Activated CD4-positive, alpha-beta T cell treated with anti-CD3 and anti-CD28 coated beads, Interleukin-2, amount 10 ng/mL, durations not matched to agents 7 days and 5 days (primary cell): ENCODE data around the gene PDCD4. TPM values are rescaled to one million over a fixed set of nuclear protein-coding genes. Genes with fewer than 3 reads are reported as not detected.

Source experiments
- CTCF ChIA-PET: fragments of 350-600 bp; sonication (Branson Sonifier 250); formaldehyde crosslinking; loops from one replicate; lab custom pipeline; 2021; ENCODE audit warnings: antibody characterized with exemption; lab: Charles Lee
- POLR2A ChIA-PET: fragments of 350-600 bp; sonication (Branson Sonifier 250); formaldehyde crosslinking; loops from one replicate; lab custom pipeline; 2021; ENCODE audit warnings: antibody characterized with exemption; lab: Charles Lee
- DNase-seq: peaks from one replicate; pipeline ENCODE4 v3.0.0-alpha.2; 2020
- H3K27ac Mint-ChIP-seq: one replicate; pipeline ENCODE4 v1.8.0; 2021; ENCODE audit warnings: mild to moderate bottlenecking, moderate library complexity, mixed read lengths
- H3K27me3 Mint-ChIP-seq: one replicate; pipeline ENCODE4 v1.8.0; 2021; ENCODE audit warnings: mixed read lengths
- H3K36me3 Mint-ChIP-seq: one replicate; pipeline ENCODE4 v1.8.0; 2021; ENCODE audit warnings: low read depth, mixed read lengths
- H3K4me1 Mint-ChIP-seq: one replicate; pipeline ENCODE4 v1.8.0; 2021; ENCODE audit warnings: mixed read lengths
- H3K4me3 Mint-ChIP-seq: one replicate; pipeline ENCODE4 v1.8.0; 2021; ENCODE audit warnings: mild to moderate bottlenecking, moderate library complexity, mixed read lengths
- H3K9me3 Mint-ChIP-seq: one replicate; pipeline ENCODE4 v1.8.0; 2021; ENCODE audit warnings: mixed read lengths
- total RNA-seq, 2 experiments: library from RNA; stranded (reverse); gene quantifications; one replicate each; pipeline ENCODE4 v1.2.3, GENCODE V29; 2021

Gene PDCD4
- total RNA-seq, 2 experiments from 2014 or later, result 63.8 to 81.0 TPM

DNA sequence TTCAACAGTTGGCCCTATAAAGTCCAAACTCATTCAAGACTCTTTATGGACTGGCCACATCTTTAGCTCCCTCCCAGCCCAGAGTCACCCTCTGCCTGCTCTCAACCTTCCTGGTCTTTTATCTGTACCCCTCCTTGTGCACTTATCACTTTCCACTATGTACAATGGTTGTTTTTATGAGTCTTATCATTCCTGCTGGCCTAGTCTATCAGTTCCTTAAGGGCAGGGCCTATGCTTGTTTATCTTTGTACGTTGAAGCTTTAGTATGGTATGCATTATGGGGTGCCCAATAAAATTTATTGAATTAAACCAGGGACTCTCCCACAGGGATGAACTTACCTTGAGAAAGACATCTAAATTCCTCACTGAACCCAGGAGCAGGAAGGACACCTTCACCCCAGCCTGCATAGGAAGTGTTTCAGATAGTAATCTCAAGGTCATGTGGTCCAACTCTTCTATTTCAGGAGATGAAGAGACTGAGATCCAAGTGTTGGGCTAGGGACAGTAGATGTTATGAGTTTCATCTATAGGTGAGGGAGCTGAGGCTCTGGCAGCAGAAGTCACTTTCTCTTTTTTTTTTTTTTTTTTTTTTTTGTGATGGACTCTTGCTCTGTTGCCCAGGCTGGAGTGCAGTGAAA, 13.3 kb upstream of the PDCD4 start:
- ChIA-PET POLR2A (interaction anchor here (0.8 to 1.0 kb wide), 2 partner anchors 12 to 84 kb away, joined by 3 read pairs; no protein-coding TSS in a partner anchor), CTCF (interaction anchor here (0.6 to 2.6 kb wide), 12 partner anchors 8 to 186 kb away, joined by 3 to 14 read pairs (median 4); partner anchors contain the start of gene PDCD4)
- peaks cover 6% of the 10 kb centered on the region for H3K9me3 Mint-ChIP-seq
- H3K27me3 Mint-ChIP-seq, result no peaks in the 10 kb centered on the region
- peaks cover 14% of the 10 kb centered on the region for H3K36me3 Mint-ChIP-seq
- H3K4me1 Mint-ChIP-seq, result peaks cover 85% of the 10 kb centered on the region
- DNase-seq, result no peak
- H3K4me3 Mint-ChIP-seq, result peak overlapping the region; percentile 0
- H3K27ac Mint-ChIP-seq, result peak overlapping the region; percentile 95

DNA sequence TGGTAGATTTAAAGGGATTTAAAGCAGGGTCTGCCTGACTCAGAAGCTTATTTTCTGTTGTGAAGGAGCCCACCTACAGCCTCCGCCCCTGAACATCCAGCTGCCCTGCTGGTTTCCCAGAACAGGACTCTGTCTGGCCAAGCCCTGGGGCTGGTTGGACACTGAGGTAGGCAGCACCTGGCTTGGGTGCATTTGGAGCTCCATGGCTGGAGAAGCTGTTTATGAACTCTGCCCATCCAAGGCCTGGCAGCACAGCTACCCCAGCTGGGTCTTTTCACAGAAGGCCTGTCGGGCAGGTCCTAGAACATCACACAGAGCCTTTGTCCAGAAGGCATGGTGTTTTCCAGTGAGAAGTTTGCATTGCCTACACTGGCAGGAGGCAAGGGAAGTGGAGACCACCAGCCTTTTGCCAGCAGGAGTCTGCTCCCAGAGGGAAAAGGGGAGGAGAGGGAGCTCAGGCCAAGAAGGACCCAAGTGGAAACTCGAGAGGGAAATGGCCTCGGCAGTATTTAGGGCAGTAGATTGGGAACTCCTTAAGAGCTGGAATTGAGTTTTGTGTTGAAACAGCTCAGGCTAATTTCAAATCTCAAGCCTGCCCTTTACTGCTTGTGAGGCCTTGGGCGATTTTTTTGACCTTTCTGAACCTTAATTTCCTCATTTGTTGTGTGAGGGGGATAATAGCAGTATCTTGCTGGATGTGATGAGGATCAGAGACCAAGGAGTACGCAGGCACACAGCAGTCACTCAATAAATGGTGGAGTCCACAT, 12.3 kb upstream of the PDCD4 start:
- CTCF ChIA-PET, result interaction anchor here (0.6 to 2.6 kb wide), 9 partner anchors 8 to 187 kb away, joined by 3 to 14 read pairs (median 4); partner anchors contain the start of gene PDCD4
- Mint-ChIP-seq H3K4me3 (peak overlapping the region; percentile 37), H3K27ac (peak overlapping the region; percentile 95), H3K9me3 (peaks cover 6% of the 10 kb centered on the region), H3K36me3 (peaks cover 14% of the 10 kb centered on the region), H3K27me3 (no peaks in the 10 kb centered on the region), H3K4me1 (peaks cover 85% of the 10 kb centered on the region)
- DNase-seq, result no peak
- POLR2A ChIA-PET, result interaction anchor here (0.7 to 1.2 kb wide), 2 partner anchors 8 to 12 kb away, joined by 3 read pairs; partner anchors contain the start of gene PDCD4

DNA sequence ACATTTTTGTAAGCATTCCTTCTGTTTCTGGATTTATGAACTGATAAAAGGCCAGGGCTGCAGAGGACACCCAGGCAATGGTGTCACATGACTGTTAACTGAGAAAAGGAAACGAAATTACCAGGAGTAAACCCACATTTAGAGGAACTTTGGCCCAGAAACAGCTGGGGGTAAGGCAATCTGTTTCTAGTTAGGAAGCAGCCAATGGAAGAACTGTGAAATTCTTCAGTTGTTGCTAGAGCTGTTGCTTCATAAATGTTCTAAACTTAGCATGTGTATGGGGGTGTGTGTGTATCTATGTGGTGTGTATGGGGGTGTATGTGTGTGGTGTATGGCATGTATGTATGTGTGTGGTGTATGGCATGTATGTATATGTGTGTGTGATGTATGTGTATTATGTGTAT, 11.8 kb upstream of the PDCD4 start:
- Mint-ChIP-seq H3K4me3 (peak overlapping the region; percentile 37), H3K9me3 (peaks cover 6% of the 10 kb centered on the region)

DNA sequence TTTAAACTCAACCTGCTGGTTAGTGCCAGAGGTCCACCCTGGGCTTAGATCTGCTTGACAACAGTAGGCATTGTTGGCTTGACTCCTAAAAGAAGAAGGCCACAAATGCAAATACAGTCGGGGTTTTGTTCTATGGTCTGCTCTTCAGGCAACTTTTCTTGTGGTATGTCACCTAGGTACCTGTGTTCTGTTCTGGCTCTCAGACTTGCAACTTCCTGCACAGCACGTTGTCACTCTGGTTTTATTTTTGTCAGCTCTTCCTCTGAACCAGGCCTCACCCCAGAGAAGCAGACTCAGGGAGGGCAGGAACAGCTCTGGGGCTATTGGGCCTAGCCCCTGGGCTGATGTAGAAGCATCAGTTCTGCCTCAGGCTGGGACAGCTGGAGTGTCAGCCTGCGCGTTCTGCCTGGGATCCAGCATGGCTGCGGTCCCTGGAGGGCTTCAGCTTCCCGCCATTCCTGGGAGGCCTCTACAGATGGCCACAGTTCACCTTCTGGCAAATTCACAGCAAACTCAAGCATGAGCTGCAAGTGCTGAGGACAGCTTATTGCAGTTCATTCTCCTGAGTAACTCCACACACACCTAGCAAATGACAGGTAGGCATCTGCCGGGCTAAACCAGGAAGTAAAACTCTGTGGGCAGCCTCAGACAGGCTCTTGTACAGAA, 11.0 kb upstream of the PDCD4 start:
- ChIA-PET CTCF (interaction anchor here (0.7 to 2.1 kb wide), 6 partner anchors 9 to 189 kb away, joined by 3 to 14 read pairs (median 4); no protein-coding TSS in a partner anchor), POLR2A (interaction anchor here (0.7 kb wide), 1 partner anchor 9 kb away, joined by 3 read pairs; no protein-coding TSS in a partner anchor)
- no peaks in the 10 kb centered on the region for H3K27me3 Mint-ChIP-seq
- peak overlapping the region; percentile 13 for H3K4me3 Mint-ChIP-seq
- H3K9me3 Mint-ChIP-seq, result peaks cover 6% of the 10 kb centered on the region
- peaks cover 89% of the 10 kb centered on the region for H3K4me1 Mint-ChIP-seq
- peak; percentile 75 for DNase-seq
- H3K36me3 Mint-ChIP-seq, result peaks cover 17% of the 10 kb centered on the region
- peak overlapping the region; percentile 95 for H3K27ac Mint-ChIP-seq

More for the DNA sequence above, 11.8 kb upstream of the PDCD4 start:
- ChIA-PET POLR2A (interaction anchor here (0.7 to 1.2 kb wide), 2 partner anchors 8 to 12 kb away, joined by 3 read pairs; partner anchors contain the start of gene PDCD4), CTCF (interaction anchor here (1.1 to 2.6 kb wide), 6 partner anchors 8 to 188 kb away, joined by 3 to 14 read pairs (median 6); partner anchors contain the start of gene PDCD4)
- H3K4me1 Mint-ChIP-seq, result peaks cover 88% of the 10 kb centered on the region
- no peak for DNase-seq
- H3K27me3 Mint-ChIP-seq, result no peaks in the 10 kb centered on the region
- peak overlapping the region; percentile 95 for H3K27ac Mint-ChIP-seq
- peaks cover 16% of the 10 kb centered on the region for H3K36me3 Mint-ChIP-seq

DNA sequence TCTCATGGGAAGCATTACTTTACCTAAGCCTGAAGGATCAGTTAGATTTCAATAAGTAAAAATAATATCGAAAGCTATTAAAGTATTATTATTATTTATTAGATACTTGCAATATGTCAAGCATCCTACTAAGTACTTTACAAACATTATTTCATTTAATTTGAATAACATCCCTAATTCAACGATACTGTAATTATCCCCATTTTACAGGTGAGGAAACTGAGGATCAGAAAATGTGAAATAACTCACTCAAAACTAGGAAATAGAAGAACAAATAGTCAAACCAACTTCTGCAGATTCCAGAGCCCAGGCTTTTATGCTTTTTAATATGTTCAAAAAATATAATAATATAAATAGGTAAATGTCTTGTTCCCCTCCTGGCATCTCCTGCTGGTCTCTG, 10.3 kb upstream of the PDCD4 start:
- POLR2A ChIA-PET, result interaction anchor here (0.7 kb wide), 1 partner anchor 10 kb away, joined by 3 read pairs; no protein-coding TSS in a partner anchor
- H3K4me3 Mint-ChIP-seq, result no peak overlapping the region

DNA sequence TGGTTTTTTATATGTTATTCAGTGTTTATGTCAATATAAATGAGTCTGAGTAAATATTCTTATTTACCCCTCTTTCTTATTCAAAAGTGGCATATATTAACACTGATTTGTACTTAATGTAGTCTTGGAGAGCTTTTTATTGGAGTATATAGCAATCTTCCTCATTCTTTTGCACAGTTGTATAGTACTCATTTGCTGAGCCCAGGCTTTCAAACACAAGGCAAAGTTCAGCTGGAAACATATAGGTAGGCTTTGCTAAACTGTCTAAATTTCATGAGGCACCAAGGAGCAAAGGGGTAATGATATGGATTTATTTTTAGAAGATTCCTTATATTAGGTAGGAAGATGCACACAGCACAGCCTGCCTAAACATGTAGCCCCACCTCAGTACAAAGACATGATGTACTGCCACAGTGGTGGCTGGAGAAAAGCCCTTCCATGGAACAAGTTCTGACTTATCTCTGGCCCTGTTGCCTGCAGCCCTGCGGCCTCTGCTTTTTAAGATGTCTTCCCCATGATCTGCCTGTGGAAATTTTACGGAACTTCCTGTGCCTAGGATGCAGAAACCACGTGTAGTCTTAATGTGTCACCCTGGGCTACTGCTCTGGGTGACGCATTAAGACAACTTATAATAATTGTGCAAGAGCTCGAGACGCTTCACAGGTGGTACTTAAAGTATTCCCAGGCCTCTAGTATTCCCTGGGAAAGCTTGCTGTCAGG, 9.6 kb upstream of the PDCD4 start:
- Mint-ChIP-seq H3K4me3 (no peak overlapping the region), H3K4me1 (peaks cover 98% of the 10 kb centered on the region), H3K36me3 (peaks cover 13% of the 10 kb centered on the region), H3K9me3 (peaks cover 3% of the 10 kb centered on the region), H3K27ac (peak overlapping the region; percentile 71), H3K27me3 (no peaks in the 10 kb centered on the region)
- POLR2A ChIA-PET, result no interaction called here
- no peak for DNase-seq
- CTCF ChIA-PET, result interaction anchor here (0.9 to 2.1 kb wide), 3 partner anchors 7 to 11 kb away, joined by 3 to 14 read pairs (median 5); no protein-coding TSS in a partner anchor

More for the DNA sequence above, 10.3 kb upstream of the PDCD4 start:
- no peaks in the 10 kb centered on the region for H3K27me3 Mint-ChIP-seq
- H3K9me3 Mint-ChIP-seq, result peaks cover 3% of the 10 kb centered on the region
- DNase-seq, result no peak
- peaks cover 92% of the 10 kb centered on the region for H3K4me1 Mint-ChIP-seq
- CTCF ChIA-PET, result interaction anchor here (1.1 to 2.1 kb wide), 3 partner anchors 8 to 19 kb away, joined by 3 to 14 read pairs (median 5); no protein-coding TSS in a partner anchor
- H3K36me3 Mint-ChIP-seq, result peaks cover 13% of the 10 kb centered on the region
- H3K27ac Mint-ChIP-seq, result peak overlapping the region; percentile 95

DNA sequence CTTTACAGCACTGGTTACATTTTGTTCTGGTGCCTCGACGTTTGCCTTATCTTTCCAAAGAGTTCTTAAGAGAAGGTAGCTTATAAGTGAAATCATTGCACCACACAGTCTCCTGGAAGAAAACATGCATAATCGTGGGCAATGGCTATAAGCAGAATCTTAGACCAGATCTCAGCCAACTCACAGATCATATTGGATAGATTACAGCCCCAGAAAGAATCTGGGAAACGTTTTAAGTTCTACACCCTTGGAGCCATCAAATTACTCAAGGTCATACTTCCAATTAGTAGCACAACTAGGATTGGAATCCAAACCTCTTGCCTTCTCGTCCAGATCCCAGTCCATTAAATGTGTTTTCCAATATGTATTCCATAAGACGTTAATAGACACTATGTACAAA, 8.8 kb upstream of the PDCD4 start:
- Mint-ChIP-seq H3K4me3 (no peak overlapping the region), H3K9me3 (no peaks in the 10 kb centered on the region), H3K27me3 (no peaks in the 10 kb centered on the region), H3K27ac (peak overlapping the region; percentile 98), H3K4me1 (peaks cover 98% of the 10 kb centered on the region), H3K36me3 (peaks cover 13% of the 10 kb centered on the region)
- ChIA-PET POLR2A (no interaction called here), CTCF (interaction anchor here (0.9 kb wide), 1 partner anchor 11 kb away, joined by 3 read pairs; no protein-coding TSS in a partner anchor)
- DNase-seq, result no peak

DNA sequence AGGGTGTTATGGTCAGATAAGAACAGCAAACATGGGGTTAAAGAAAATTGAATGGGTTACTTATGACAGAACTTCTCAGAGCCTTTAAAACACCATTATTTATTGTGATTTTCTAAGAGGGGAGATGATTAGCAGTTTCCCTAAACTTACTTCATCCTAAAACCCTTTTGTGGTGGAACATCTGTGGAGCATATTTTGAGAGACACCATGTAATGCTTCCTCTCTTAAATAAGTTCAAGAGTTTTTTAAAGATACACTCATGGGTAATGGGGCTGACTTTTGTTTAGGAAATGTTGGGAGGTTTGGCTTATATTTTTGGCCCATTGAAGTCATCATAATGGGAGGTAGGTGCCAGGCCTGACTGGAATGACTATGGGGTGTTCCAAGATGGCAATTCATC, 8.4 kb upstream of the PDCD4 start:
- Mint-ChIP-seq H3K4me3 (no peak overlapping the region), H3K27ac (peak overlapping the region; percentile 98), H3K36me3 (peaks cover 11% of the 10 kb centered on the region), H3K27me3 (no peaks in the 10 kb centered on the region), H3K9me3 (no peaks in the 10 kb centered on the region), H3K4me1 (peaks cover 98% of the 10 kb centered on the region)
- POLR2A ChIA-PET, result no interaction called here
- CTCF ChIA-PET, result interaction anchor here (0.9 kb wide), 1 partner anchor 11 kb away, joined by 3 read pairs; no protein-coding TSS in a partner anchor
- DNase-seq, result no peak

DNA sequence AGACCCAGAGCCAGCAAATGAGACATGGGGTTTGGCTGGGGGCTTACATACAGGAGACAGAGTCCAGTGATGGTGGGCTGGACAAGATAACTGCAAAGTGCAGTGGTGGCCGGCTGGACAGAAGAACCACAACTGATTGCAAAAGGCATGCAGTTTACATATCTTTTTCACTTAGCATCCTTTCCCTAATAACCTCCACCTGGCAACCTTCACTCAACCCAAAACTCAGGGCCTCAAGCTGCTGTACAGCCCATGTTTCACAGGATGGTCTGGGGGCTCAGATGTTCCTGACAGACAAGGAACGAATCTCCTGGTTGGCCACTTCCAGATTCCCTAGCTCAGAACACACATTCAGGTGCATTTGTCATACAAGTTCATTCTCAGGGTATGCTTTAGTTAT, 7.8 kb upstream of the PDCD4 start:
- no peaks in the 10 kb centered on the region for H3K27me3 Mint-ChIP-seq
- peak overlapping the region; percentile 98 for H3K27ac Mint-ChIP-seq
- no peak overlapping the region for H3K4me3 Mint-ChIP-seq
- POLR2A ChIA-PET, result no interaction called here
- no peak for DNase-seq
- H3K36me3 Mint-ChIP-seq, result peaks cover 9% of the 10 kb centered on the region
- peaks cover 99% of the 10 kb centered on the region for H3K4me1 Mint-ChIP-seq
- CTCF ChIA-PET, result interaction anchor here (0.6 to 1.5 kb wide), 3 partner anchors 11 to 473 kb away, joined by 3 to 5 read pairs (median 3); no protein-coding TSS in a partner anchor
- H3K9me3 Mint-ChIP-seq, result no peaks in the 10 kb centered on the region

DNA sequence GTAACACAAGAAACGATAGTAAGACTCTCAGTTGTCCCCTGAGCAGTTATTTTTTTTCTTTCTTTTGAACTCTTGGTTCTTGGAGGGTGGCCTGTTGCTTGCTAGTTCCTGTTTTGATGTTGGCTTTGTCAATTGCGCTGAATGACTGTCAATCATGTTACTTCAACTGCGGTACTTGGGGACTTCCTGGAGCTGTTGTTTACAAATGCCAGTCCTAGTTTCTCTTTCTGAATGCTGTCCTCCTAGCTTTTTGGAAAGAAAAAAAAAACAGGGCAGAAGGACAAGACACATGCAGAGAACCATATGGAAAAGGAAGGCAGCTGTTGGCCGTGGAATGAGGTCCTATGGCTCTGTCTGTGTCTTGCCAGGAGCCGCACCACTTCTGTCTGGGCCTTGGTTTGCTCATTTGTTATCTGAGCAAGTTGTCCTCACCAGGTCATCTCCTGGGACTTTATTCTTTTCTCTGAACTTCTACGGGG, 7.0 kb upstream of the PDCD4 start:
- Mint-ChIP-seq H3K9me3 (no peaks in the 10 kb centered on the region), H3K4me1 (peaks cover 99% of the 10 kb centered on the region), H3K27me3 (no peaks in the 10 kb centered on the region), H3K4me3 (peak overlapping the region; percentile 71), H3K27ac (peak overlapping the region; percentile 98), H3K36me3 (peaks cover 15% of the 10 kb centered on the region)
- peak; percentile 84 for DNase-seq
- ChIA-PET POLR2A (no interaction called here), CTCF (interaction anchor here (0.6 to 2.4 kb wide), 6 partner anchors 10 to 474 kb away, joined by 3 to 5 read pairs (median 4); no protein-coding TSS in a partner anchor)

DNA sequence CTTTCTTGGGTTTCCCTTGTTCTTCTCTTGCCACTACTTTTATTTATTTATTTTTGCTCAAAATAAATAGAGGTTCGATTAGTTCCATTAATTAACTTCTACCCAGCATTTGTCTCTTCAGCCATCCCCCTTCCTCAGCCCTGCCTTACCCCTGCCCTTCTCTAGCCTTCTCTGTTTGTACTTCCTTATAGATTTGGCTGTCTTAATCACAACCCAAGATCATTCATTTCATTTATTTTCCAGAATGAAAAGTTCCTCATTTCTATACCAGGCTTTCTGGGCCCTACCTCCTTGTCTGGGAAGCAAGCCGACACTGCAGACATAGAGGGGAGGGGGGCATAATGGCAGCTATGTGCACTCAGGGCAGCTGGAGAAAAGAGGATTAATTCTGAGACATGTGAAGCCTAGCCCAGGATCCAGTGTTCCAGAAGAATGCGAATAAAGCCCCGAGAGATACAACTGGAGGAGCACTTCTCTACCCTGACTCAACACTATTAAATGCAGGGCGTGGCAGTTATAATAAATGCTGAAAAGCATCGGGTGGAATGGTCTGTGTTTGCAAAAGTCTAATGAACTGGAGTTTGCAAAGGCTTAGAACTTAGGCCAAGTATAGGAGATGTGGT, 6.4 kb upstream of the PDCD4 start:
- Mint-ChIP-seq H3K4me1 (peaks cover 99% of the 10 kb centered on the region), H3K27me3 (no peaks in the 10 kb centered on the region), H3K9me3 (no peaks in the 10 kb centered on the region), H3K4me3 (peak overlapping the region; percentile 71), H3K36me3 (peaks cover 15% of the 10 kb centered on the region), H3K27ac (peak overlapping the region; percentile 98)
- POLR2A ChIA-PET, result no interaction called here
- CTCF ChIA-PET, result interaction anchor here (1.0 to 2.4 kb wide), 5 partner anchors 11 to 19 kb away, joined by 3 to 5 read pairs (median 5); no protein-coding TSS in a partner anchor
- DNase-seq, result no peak
